GM21717 (cell line): ENCODE data around the gene VPS16.
"Not testable (repeated sequence)": the region's sequence is repeated elsewhere in the genome, so short reads cannot be mapped to it uniquely, and the experiment has no call there.

ENCODE experiments used
- ATAC-seq: cut with Tn5 transposase; IDR thresholded peaks from one replicate; pipeline ENCODE4 v1.9.1; 2021; ENCODE audit warnings: mild to moderate bottlenecking, moderate library complexity; ENCODE audit not compliant: unreplicated experiment

The VPS16 gene

GRCh38 chr20:2806351-2806701, 34.2 kb upstream of the VPS16 start:
- no peak for ATAC-seq

- ATAC-seq = no peak
Observed at GRCh38 chr20:2807019-2807418, 33.5 kb upstream of the VPS16 start.

DNA sequence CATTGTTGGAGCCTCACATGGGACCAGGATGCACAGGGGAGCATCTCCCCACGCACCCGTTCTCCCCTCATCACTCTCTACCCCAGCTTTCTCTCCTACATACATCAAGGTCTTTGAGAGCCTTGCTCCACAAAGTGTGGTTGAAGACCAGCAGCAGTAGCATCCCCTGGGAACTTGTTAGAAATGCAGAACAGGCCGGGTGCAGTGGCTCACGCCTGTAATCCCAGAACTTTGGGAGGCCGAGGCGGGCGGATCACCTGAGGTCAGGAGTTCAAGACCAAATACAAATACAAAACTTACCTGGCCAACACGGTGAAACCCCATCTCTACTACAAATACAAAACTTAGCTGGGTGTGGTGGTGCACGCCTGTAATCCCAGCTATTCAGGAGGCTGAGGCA, 32.6 kb upstream of the VPS16 start:
- ATAC-seq = not testable (repeated sequence)

DNA sequence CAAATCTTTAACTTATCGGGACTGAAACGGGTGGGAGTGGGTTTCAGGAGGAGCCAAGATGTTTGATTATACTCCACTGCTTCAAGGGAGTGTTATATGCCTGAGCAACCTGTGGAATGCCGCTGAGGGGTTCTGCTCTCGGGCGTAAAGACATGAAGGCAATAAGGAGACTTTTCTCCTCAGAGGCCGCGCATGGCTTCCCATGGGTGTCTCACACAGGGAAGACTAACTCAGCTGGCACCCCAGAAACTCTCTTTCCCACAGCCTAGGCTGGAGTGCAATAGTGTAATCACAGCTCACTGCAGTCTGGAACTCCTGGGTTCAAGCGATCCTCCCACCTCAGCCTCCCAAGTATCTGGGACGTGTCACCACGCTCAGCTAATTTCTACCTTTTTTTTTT, 30.9 kb upstream of the VPS16 start:
- ATAC-seq = no peak

- no peak for ATAC-seq
Observed at GRCh38 chr20:2812189-2812588, 28.4 kb upstream of the VPS16 start.

- no peak for ATAC-seq
Observed at GRCh38 chr20:2814076-2814475, 26.5 kb upstream of the VPS16 start.

DNA sequence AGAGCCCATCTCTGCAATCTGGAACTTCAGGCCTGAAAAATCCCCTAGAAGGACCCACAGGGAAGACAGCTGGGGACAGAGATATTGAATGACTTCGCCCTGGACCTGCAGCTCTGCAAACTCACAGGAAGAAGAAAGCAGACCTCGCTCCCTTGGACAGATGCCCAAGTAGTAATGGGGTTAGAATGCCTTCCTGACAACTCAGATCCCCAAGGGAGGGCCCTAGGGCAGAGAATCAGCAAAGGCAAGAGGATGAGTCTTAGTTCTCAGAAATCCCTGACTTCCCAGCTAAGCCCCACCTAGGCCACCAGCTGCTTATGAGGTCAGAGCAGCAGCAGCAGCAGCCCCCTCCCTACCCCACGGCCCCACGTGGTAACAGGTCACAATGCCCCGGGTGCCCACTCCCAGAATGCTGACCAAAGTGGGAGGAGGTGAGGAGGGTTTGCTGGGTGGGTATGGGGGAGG, 25.9 kb upstream of the VPS16 start, which contains the start of gene C20orf141:
Gene C20orf141, plus strand, starts transcription at position 401 of the 465 bp plus-strand sequence. CDS start 198 bp downstream, outside the sequence.
- ATAC-seq = no peak

DNA sequence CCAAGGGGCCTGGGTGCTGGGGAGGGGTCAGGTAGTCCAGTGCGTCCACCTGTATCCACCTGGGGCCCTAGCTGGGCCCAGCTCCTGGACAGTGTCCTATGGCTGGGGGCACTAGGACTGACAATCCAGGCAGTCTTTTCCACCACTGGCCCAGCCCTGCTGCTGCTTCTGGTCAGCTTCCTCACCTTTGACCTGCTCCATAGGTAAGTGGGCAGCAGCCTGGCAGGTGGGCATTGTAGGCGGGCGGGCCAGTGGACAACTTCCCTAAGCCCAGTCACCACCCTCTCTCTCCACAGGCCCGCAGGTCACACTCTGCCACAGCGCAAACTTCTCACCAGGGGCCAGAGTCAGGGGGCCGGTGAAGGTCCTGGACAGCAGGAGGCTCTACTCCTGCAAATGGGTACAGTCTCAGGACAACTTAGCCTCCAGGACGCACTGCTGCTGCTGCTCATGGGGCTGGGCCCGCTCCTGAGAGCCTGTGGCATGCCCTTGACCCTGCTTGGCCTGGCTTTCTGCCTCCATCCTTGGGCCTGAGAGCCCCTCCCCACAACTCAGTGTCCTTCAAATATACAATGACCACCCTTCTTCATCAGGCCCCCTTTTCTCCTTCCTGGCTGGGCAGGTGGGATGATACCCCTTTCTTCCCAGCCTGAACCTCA, 25.2 kb upstream of the VPS16 start:
- no peak for ATAC-seq

GRCh38 chr20:2816030-2816582, 24.4 kb upstream of the VPS16 start, which contains the start of gene TMEM239:
Gene TMEM239 (plus strand): TSS chr20:2816364. CDS start chr20:2816555, 191 bp downstream.
- no peak for ATAC-seq

DNA sequence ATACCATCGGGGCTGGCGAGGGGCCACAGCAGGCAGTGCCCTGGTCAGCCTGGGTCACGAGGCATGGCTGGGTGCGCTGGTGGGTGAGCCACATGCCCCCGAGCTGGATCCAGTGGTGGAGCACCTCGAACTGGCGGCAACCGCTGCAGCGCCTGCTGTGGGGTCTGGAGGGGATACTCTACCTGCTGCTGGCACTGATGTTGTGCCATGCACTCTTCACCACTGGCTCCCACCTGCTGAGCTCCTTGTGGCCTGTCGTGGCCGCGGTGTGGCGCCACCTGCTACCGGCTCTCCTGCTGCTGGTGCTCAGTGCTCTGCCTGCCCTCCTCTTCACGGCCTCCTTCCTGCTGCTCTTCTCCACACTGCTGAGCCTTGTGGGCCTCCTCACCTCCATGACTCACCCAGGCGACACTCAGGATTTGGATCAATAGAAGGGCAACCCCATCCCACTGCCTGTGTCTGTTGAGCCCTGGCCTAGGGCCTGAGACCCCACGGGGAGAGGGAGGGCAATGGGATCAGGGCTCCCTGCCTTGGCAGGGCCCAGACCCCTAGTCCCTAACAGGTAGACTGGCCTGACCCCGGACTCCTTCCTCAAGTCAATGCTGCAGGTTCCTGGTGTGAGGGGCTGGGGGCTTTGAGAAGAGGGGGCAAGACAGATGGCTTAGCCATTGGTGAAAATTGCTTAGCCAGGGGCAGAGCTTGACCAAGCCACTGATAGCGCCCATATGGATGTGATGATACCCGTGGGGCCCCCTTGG, 23.8 kb upstream of the VPS16 start:
- no peak for ATAC-seq

GRCh38 chr20:2817341-2817726, 23.2 kb upstream of the VPS16 start:
- ATAC-seq = no peak

GRCh38 chr20:2817891-2818595, 22.5 kb upstream of the VPS16 start:
- ATAC-seq = no peak

- ATAC-seq = no peak
Observed at GRCh38 chr20:2820084-2820895, 20.3 kb upstream of the VPS16 start.

- no peak for ATAC-seq
Observed at GRCh38 chr20:2820896-2821869, 19.4 kb upstream of the VPS16 start.

GRCh38 chr20:2822073-2822472, 18.5 kb upstream of the VPS16 start:
- no peak for ATAC-seq

DNA sequence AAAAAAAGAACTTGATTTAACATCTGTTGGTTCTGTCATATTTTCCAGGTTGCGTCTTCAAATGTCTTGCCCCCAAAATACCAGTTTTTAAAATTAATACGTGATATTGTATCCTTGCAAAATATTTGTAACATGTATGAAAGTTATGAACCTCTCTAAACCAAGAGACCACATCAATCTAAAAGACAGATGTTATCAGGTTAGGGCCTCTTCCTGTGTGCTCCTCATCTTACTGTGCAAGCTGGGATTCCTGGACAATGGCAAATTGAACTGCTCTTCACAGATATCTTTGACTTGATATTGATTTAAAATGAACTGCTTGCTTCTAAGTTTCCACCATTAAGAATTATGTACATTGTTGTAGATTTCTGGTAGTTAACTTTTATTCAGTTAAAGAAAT, 14.8 kb upstream of the VPS16 start:
- ATAC-seq = no peak

- no peak for ATAC-seq
Observed at GRCh38 chr20:2826655-2827054, 13.9 kb upstream of the VPS16 start.

DNA sequence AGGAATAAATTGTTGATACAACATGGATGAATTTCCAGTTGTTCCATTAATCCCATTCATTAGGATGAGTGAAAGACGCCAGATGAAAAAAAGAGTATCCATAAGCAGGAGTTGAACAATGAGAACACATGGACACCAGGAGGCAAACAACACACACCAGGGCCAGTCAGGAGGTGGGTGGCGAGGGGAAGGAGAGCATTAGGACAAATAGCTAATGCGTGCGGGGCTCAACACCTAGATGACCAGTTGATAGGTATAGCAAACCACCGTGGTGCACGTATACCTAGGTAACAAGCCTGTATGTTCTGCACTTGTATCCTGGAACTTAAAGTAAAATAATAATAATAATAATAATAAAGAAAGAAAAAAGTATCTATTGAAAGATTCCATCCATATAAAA, 11.2 kb upstream of the VPS16 start:
- no peak for ATAC-seq

GRCh38 chr20:2831206-2831605, 9.3 kb upstream of the VPS16 start:
- ATAC-seq = not testable (repeated sequence)
